H9 (cell line): ENCODE results near the gene HS6ST3. TPM values are rescaled to one million over a fixed set of nuclear protein-coding genes. Genes with fewer than 3 reads are reported as not detected.

Experiments used
- DNase-seq: peaks from one replicate; pipeline ENCODE4 v3.0.0-alpha.2; 2017
- H2AFZ ChIP-seq: one replicate; pipeline ENCODE4 v1.6.1; 2013; ENCODE audit warnings: mild to moderate bottlenecking, low read length, control low read depth, moderate library complexity
- H2AK5ac ChIP-seq: 2 replicates; pipeline ENCODE4 v1.6.1; 2013; ENCODE audit warnings: low read length, control low read depth, mixed read lengths; ENCODE audit not compliant: insufficient read length
- H2BK120ac ChIP-seq: one replicate; pipeline ENCODE4 v1.6.1; 2013; ENCODE audit warnings: low read depth, mild to moderate bottlenecking, low read length, control low read depth, inconsistent platforms; ENCODE audit not compliant: poor library complexity, severe bottlenecking
- H2BK12ac ChIP-seq: 2 replicates; pipeline ENCODE4 v1.6.1; 2013; ENCODE audit warnings: low read length, control low read depth, mixed read lengths, low read depth; ENCODE audit not compliant: insufficient read length
- H2BK15ac ChIP-seq: 2 replicates; pipeline ENCODE4 v1.6.1; 2013; ENCODE audit warnings: low read depth, low read length, control low read depth
- H2BK20ac ChIP-seq: one replicate; pipeline ENCODE4 v1.6.1; 2013; ENCODE audit warnings: low read depth, mild to moderate bottlenecking, low read length, control low read depth, inconsistent platforms; ENCODE audit not compliant: poor library complexity, severe bottlenecking
- H2BK5ac ChIP-seq: 2 replicates; pipeline ENCODE4 v1.6.1; 2013; ENCODE audit warnings: low read length, control low read depth, mixed read lengths; ENCODE audit not compliant: insufficient read length
- H3K14ac ChIP-seq: 2 replicates; pipeline ENCODE4 v1.6.1; 2013; ENCODE audit warnings: low read length, control low read depth; ENCODE audit not compliant: insufficient read depth
- H3K18ac ChIP-seq: 2 replicates; pipeline ENCODE4 v1.6.1; 2013; ENCODE audit warnings: low read depth, mild to moderate bottlenecking, mixed read lengths, low read length, control low read depth; ENCODE audit not compliant: insufficient read length
- H3K23ac ChIP-seq: 2 replicates; pipeline ENCODE4 v1.6.1; 2013; ENCODE audit warnings: low read length, control low read depth, mixed read lengths, low read depth; ENCODE audit not compliant: insufficient read length
- H3K23me2 ChIP-seq: 2 replicates; pipeline ENCODE4 v1.6.1; 2013; ENCODE audit warnings: low read depth, mild to moderate bottlenecking, mixed read lengths, low read length, control low read depth; ENCODE audit not compliant: insufficient read length, poor library complexity, severe bottlenecking
- H3K27ac ChIP-seq: 2 replicates; pipeline ENCODE4 v1.5.1; 2013; ENCODE audit warnings: low read length, control low read depth, mixed read lengths, low read depth; ENCODE audit not compliant: insufficient read length
- H3K27me3 ChIP-seq: 2 replicates; pipeline ENCODE4 v1.6.1; 2013; ENCODE audit warnings: low read length, control low read depth, inconsistent platforms; ENCODE audit not compliant: insufficient read depth
- H3K4ac ChIP-seq: 2 replicates; pipeline ENCODE4 v1.6.1; 2013; ENCODE audit warnings: low read depth, mild to moderate bottlenecking, control low read depth, inconsistent platforms, low read length, moderate library complexity
- H3K4me1 ChIP-seq: 2 replicates; pipeline ENCODE4 v1.6.1; 2013; ENCODE audit warnings: low read length, control low read depth, inconsistent platforms; ENCODE audit not compliant: insufficient read depth
- H3K4me2 ChIP-seq: 2 replicates; pipeline ENCODE4 v1.6.1; 2013; ENCODE audit warnings: low read length, control low read depth, mixed read lengths; ENCODE audit not compliant: insufficient read length, insufficient read depth
- H3K56ac ChIP-seq: 2 replicates; pipeline ENCODE4 v1.6.1; 2013; ENCODE audit warnings: low read depth, mild to moderate bottlenecking, mixed read lengths, low read length, control low read depth; ENCODE audit not compliant: insufficient read length
- H3K79me1 ChIP-seq: 2 replicates; pipeline ENCODE4 v1.6.1; 2013; ENCODE audit warnings: low read depth, mild to moderate bottlenecking, moderate library complexity, low read length, control low read depth, inconsistent platforms; ENCODE audit not compliant: insufficient read depth, poor library complexity, severe bottlenecking
- H3K79me2 ChIP-seq: 2 replicates; pipeline ENCODE4 v1.6.1; 2013; ENCODE audit warnings: low read length, control low read depth, inconsistent platforms; ENCODE audit not compliant: insufficient read depth
- H3K9ac ChIP-seq: 2 replicates; pipeline ENCODE4 v1.6.1; 2013; ENCODE audit warnings: low read length, control low read depth, mixed read lengths; ENCODE audit not compliant: insufficient read length; ENCODE audit errors: extremely low read depth
- H3K9me3 ChIP-seq: one replicate; pipeline ENCODE4 v1.6.1; 2013; ENCODE audit warnings: low read depth, low read length, inconsistent platforms; ENCODE audit not compliant: control insufficient read depth
- H3T11ph ChIP-seq: one replicate; pipeline ENCODE4 v1.6.1; 2013; ENCODE audit warnings: mild to moderate bottlenecking, low read length, control low read depth, inconsistent platforms
- H4K20me1 ChIP-seq: one replicate; pipeline ENCODE4 v1.6.1; 2013; ENCODE audit not compliant: control insufficient read depth, insufficient read length, insufficient read depth
- H4K5ac ChIP-seq: 2 replicates; pipeline ENCODE4 v1.6.1; 2013; ENCODE audit warnings: low read depth, mild to moderate bottlenecking, mixed read lengths, low read length, control low read depth; ENCODE audit not compliant: insufficient read length
- H4K8ac ChIP-seq: replicated peaks from 2 replicates; pipeline ENCODE4 v1.6.1; 2013; ENCODE audit warnings: low read length, control low read depth, mixed read lengths, low read depth; ENCODE audit not compliant: insufficient read length
- H4K91ac ChIP-seq: 2 replicates; pipeline ENCODE4 v1.6.1; 2013; ENCODE audit warnings: low read depth, mild to moderate bottlenecking, moderate library complexity, mixed read lengths, low read length, control low read depth; ENCODE audit not compliant: insufficient read length
- H3K27ac Mint-ChIP-seq, 3 experiments: 2 replicates in 2 of 3; 3 replicates in 1 of 3; pipeline ENCODE4 v1.8.0; 2020 to 2021; ENCODE audit warnings: mixed read lengths in 3 of 3, mild to moderate bottlenecking in 1 of 3, moderate library complexity in 1 of 3
- H3K27me3 Mint-ChIP-seq: 2 replicates; pipeline ENCODE4 v1.8.0; 2021; ENCODE audit warnings: low read depth, mild to moderate bottlenecking, moderate library complexity, mixed read lengths
- H3K36me3 Mint-ChIP-seq, 3 experiments: 2 replicates in 2 of 3; 3 replicates in 1 of 3; pipeline ENCODE4 v1.8.0; 2020 to 2021; ENCODE audit warnings: low read depth in 3 of 3, mixed read lengths in 3 of 3; ENCODE audit not compliant: insufficient read depth in 1 of 3
- H3K4me1 Mint-ChIP-seq, 2 experiments: 2 replicates each; pipeline ENCODE4 v1.8.0; 2020; ENCODE audit warnings: mixed read lengths in 2 of 2
- H3K4me3 Mint-ChIP-seq, 2 experiments: 2 replicates in 1 of 2; 3 replicates in 1 of 2; pipeline ENCODE4 v1.8.0; 2020 to 2021; ENCODE audit warnings: mild to moderate bottlenecking in 2 of 2, mixed read lengths in 2 of 2, moderate library complexity in 1 of 2
- H3K9me3 Mint-ChIP-seq, 2 experiments: 2 replicates in 1 of 2; 3 replicates in 1 of 2; pipeline ENCODE4 v1.8.0; 2020; ENCODE audit warnings: mild to moderate bottlenecking in 2 of 2, mixed read lengths in 2 of 2, moderate library complexity in 1 of 2
- CTCF ChIP-seq: fragments of 200-600 bp; sonication (generic); conservative IDR thresholded peaks from 3 replicates; pipeline ENCODE4 v1.8.0; 2021; ENCODE audit warnings: antibody characterized with exemption, mild to moderate bottlenecking
- WGBS: extraction: QIAGEN DNeasy Blood & Tissue Kit; methylation state at CpG from one replicate; pipeline ENCODE4 v1.1.7; 2013; ENCODE audit warnings: missing lambda C conversion rate, low lambda C conversion rate, mixed read lengths; ENCODE audit not compliant: insufficient read length; ENCODE audit errors: extremely low coverage; 5-methylcytosine and 5-hydroxymethylcytosine counted together
- total RNA-seq: library from RNA; stranded (reverse); gene quantifications from 2 replicates; pipeline ENCODE4 v1.2.1, GENCODE V29; 2021

The HS6ST3 gene
- total RNA-seq, 1 experiment from 2014 or later = 0.44 TPM

GRCh38 chr13:96417939-96418685 is 328.2 kb downstream of the HS6ST3 start:
- H3K27ac Mint-ChIP-seq = no peak overlapping the region; a peak in 1 of 7 replicates
- Histone ChIP-seq H2BK20ac (no peak overlapping the region), H3K27me3 (no peaks in the 10 kb centered on the region), H3K4ac (no peak overlapping the region), H3K9me3 (no peaks in the 10 kb centered on the region), H3K56ac (no peak overlapping the region), H3K9ac (no peak overlapping the region), H4K20me1 (no peaks in the 10 kb centered on the region), H3K18ac (no peak overlapping the region), H3K23me2 (no peaks in the 10 kb centered on the region), H2BK120ac (no peak overlapping the region), H3T11ph (no peak overlapping the region), H3K4me2 (no peak overlapping the region), H2BK5ac (no peak overlapping the region), H2BK12ac (no peak overlapping the region), H2BK15ac (no peak overlapping the region), H4K5ac (no peak overlapping the region), H3K79me1 (no peaks in the 10 kb centered on the region), H3K27ac (no peak overlapping the region), H3K14ac (no peak overlapping the region), H3K4me1 (peaks cover 3% of the 10 kb centered on the region; the same call in 1 of the 2 replicates), H3K23ac (no peak overlapping the region), H4K8ac (no peak overlapping the region), H2AK5ac (no peak overlapping the region), H4K91ac (no peak overlapping the region), H2AFZ (no peak overlapping the region), H3K79me2 (no peaks in the 10 kb centered on the region)
- H3K4me1 Mint-ChIP-seq = peaks cover 6 to 12% of the 10 kb centered on the region in 2 experiments
- no peak for TF ChIP-seq CTCF
- WGBS = no CpG with 5 or more reads among the region's 6 CpGs
- no peak overlapping the region for H3K4me3 Mint-ChIP-seq
- no peak for DNase-seq
- no peaks in the 10 kb centered on the region for H3K36me3 Mint-ChIP-seq
- no peaks in the 10 kb centered on the region for H3K9me3 Mint-ChIP-seq
- no peaks in the 10 kb centered on the region for H3K27me3 Mint-ChIP-seq
